Hindlimb muscle (tissue), 1 donor: ENCODE measurements around the gene GSAP. TPM values are rescaled to one million over a fixed set of nuclear protein-coding genes. Genes with fewer than 3 reads are reported as not detected.
"Not testable (repeated sequence)": the region's sequence is repeated elsewhere in the genome, so short reads cannot be mapped to it uniquely, and the experiment has no call there.

ENCODE experiments used
- DNase-seq: peaks from one replicate; pipeline ENCODE4 v3.0.0-alpha.2; 2013
- polyA plus RNA-seq: library from polyadenylated mRNA; unstranded; fragments of 120-200 nt; gene quantifications from one replicate; pipeline ENCODE4 v1.2.1, GENCODE V29; 2013; ENCODE audit not compliant: insufficient read length

Gene GSAP
- polyA plus RNA-seq, 1 donor = 5.0 TPM

DNA sequence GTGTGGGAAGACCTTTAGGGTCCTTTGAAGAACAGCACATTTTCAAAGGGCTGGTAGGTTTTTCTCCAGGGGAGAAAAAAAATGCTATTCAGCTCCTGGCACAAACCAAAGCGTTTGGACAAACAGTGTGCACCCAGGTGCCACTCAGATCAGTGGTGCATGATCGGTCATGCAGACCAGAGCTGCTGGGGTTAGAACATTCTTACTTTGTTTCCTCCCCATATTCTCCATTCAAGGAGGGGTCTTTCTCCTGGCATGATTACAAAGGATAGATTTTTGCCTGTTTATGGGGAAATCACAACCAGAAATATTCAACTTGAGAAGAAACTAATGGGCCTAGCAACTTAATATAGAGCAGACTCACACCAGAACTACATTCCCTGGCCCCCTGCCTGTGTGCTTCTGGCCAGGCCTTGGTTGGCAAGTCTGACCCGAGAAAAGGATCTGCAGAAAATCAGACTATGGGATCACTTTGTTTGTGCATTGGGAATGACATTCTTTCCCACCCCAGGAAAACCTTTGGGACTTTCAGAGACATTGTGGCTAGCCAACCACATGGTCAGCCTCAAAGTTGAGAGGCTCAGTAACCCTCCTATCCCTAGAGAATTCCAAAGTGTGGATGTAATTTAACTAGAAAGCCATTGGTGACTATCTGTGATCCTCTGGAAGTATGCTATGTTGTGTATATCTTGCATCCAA, 134.2 kb downstream of the GSAP start:
- DNase-seq = no peak

DNA sequence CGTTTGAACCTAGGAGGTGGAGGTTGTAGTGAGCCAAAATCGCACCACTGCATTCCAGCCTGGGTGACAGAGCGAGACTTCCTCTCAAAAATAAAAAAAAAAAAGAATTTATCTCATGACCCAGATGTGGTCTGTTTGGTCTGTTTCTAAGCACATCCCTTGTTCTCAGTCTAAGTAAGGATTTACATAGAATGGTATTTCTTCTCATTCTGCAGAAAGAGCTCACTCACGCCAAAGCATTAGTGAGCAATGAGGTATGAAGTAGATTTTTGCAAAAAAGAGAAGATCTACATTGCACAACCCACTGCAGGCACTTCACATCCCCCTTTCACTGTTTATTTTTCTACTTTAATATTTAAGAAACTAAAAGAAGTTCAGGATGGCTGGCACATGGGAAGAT, 140.0 kb downstream of the GSAP start:
- no peak for DNase-seq

DNA sequence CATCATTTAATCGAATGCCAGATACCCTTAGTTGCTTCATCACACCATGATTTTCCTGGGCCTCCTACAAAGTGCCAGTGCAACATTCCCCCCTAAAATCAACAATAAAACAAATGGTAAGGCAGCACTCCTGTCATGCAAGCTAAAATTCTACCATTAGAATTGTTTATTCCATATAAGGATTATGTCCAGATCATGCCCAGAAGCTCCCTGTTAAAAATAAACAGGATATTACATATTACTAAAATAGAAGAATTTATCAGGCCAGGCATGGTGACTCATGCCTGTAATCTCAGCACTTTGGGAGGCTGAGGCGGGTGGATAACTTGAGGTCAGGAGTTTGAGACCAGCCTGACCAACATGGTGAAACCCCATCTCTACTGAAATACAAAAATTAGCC, 140.5 kb downstream of the GSAP start:
- not testable (repeated sequence) for DNase-seq

DNA sequence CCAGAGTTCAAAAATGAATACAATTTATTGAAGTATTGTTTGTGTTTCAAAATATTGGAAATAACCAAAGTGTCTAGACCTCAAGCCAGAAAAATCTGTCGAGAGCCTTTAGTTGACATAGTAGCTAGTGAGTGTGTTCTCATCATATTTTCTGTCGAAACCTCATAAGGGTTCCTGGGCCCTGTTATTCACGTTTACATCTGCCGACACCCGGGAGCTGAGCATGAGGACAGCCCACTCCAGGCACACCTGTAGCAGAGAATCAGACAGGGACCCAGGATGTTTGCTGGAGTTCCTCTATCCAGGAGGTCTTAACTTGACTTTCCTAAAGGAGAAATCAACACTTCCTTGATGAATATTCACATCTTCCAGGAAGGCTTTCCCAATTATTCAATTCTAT, 144.4 kb downstream of the GSAP start:
- no peak for DNase-seq

DNA sequence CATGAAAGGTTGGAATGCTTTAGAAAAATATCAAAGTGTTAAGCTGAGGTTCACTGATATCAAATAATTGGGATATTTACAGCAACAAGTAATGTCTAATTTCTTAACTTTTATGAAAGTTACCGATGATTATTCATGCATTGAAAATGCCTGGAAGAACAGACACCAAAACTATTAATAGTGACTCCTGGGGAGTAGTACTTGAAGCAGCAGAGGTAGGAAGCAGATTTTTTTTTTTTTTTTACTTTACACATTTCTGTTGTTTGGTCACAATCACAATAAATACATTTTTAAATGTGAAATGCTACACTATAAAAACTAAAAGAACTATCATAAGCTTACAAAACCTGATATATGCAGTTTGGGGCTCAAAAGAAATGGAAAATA, 146.1 kb downstream of the GSAP start:
- DNase-seq = no peak

DNA sequence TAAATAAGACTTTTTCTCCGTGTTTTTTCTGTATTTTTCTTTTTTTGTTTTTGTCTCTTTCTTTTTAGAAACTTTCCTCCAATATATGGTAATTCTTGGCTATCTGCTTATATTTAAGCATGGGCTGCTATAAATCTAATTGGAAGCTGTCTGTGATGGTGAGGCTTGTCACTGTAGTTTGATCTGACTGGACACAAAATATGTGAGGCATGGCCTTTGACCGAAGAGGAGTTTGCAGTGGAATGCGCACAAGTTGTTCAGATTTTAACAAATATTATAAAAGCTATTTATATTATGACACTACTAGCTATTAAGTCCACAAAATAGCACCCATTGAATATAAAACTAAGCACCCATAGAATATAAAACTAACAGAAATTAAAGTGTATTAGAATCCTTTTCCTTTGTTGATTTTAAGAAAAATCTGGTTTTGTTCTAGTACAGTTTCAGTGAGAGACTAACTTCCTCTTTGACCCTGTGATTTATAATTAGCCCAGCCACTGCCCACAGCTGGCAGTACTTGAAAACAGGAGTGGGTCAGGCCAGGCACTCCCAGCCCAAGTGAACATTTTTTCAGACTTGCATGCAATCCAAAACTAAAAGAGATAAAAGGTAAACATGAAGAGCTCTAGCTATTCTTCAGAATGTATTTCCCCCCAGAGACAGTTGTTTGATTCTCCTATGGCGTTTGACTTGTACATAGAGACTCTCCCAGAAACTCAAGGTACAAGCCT, 146.6 kb downstream of the GSAP start:
- no peak for DNase-seq

DNA sequence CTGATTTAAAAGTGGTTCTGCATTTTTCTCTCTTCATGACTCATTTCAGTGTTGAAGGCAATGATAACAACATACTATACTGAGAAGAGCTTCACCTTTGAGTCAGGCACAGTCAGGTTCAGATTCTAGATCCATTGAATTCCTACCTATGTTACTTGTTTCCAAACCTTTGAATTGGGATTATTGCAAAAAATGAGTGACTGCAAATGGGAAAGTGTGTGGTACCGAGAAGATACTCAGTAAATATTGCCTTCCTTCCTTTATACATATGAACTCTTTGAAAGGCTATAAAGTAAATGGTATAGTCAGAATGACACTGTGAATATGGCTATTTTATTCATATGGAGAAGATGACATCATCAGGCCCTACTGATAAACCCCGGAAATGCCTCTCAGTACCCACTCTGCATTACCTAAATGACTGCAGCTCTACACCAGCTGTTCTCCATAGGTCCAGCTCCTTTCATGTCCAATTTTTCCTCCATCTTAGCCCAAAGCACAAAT, 149.8 kb downstream of the GSAP start:
- DNase-seq = no peak

DNA sequence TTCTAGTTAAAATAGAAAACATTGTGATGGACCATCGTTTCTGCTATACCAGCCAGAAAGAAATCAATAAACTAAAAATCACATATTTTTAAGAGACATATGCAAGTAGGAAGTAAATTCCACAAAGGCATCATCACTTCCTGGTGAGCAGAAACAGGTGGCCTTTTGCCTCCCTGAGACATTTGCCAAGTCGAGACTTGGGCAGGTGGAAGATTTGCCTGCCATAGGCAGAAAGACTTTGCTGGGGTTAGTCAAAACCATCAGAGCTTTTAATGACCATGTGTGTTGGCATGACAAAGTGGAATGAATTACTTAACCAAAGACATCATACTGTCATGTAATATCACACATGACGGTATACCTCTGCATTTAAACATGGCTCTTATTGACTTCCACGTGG, 150.5 kb downstream of the GSAP start:
- DNase-seq = no peak

DNA sequence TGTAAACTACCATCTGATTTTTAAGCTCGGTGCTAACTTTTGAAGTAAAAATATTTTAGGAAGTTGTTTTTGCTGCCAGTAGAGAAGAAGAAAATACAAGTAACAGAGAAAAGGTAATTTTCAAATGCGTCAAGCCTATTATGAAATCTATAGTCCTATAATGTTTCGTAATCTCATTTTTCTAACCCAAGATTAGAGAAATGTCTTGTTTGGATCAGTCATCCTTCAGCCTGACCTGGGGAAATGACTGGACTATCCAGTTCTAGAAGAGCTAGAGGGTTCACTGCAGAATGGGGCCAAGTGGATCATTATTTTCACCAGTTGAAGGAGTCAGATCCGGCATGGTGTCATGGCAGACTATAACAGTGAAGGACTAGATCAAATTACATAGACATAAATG, 153.8 kb downstream of the GSAP start:
- no peak for DNase-seq

Other genes with a start within 250 kb of the GSAP start
- gene FGL2, start 216.5 kb downstream of the GSAP start, polyA plus RNA-seq = 22.2 TPM
- gene PTPN12, start 120.9 kb upstream of the GSAP start, polyA plus RNA-seq = 56.4 TPM